ENCODE results near the gene ZMAT3.
A peak's percentile ranks its signal among the peaks of the same experiment; 100 is the strongest.
"Not testable (repeated sequence)": the region's sequence is repeated elsewhere in the genome, so short reads cannot be mapped to it uniquely, and the experiment has no call there.

The ZMAT3 gene

DNA sequence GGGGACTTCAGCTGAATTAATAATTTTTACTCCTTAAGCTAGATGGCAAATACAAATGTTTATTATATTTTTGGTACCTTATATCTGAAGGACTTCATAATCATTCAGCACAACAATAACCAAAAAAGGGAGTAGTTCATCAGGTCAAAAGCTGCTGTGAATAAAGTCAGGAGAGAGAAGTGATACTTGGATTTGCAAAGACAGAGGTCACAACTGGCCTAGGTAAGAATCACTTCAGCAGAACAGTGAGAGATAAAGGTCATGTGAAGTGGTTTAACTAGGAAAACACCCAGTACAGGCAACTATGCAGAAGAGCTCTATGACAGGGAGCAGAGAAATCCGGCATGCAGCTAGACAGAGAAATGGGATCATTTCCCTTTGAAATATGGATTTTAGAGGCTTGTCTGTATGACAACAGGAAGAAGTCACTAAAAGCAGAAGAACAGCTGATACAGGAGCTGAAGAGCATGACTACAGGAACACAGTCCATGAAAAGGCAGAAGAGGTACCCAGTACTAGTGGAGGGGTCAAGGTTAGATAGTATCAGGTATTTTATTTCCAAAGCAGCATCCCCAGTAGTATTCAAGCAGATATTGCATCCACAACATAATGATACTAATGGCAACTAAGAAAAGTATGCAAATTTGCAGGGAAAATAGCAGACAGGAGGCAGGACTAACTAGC lies 25.7 kb downstream of the ZMAT3 start:
- Mint-ChIP-seq H3K27me3 (no peaks in the 10 kb centered on the region), H3K36me3 (peaks cover 46% of the 10 kb centered on the region), H3K4me3 (peak overlapping the region; percentile 74), H3K4me1 (peaks cover 63% of the 10 kb centered on the region), H3K27ac (peak overlapping the region; percentile 87), H3K9me3 (peaks cover 7% of the 10 kb centered on the region)
- ATAC-seq = peak; percentile 88

DNA sequence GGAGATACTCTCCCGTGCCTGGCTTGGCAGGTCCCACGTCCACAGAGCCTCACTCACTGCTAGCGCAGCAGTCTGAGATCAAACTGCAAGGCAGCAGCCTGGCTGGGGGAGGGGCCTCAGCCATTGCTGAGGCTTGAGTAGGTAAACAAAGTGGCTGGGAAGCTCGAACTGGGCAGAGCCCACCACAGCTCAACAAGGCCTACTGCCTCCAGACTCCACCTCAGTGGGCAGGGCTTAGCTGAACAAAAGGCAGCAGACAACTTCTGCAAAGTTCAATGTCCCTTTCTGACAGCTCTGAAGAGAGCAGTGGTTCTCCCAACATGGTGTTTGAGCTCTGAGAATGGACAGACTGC lies 32.7 kb downstream of the ZMAT3 start:
- not testable (repeated sequence) for H3K9me3 Mint-ChIP-seq, H3K27me3 Mint-ChIP-seq, H3K27ac Mint-ChIP-seq, H3K4me3 Mint-ChIP-seq, ATAC-seq
- Mint-ChIP-seq H3K4me1 (peaks cover 38% of the 10 kb centered on the region), H3K36me3 (peaks cover 45% of the 10 kb centered on the region)

DNA sequence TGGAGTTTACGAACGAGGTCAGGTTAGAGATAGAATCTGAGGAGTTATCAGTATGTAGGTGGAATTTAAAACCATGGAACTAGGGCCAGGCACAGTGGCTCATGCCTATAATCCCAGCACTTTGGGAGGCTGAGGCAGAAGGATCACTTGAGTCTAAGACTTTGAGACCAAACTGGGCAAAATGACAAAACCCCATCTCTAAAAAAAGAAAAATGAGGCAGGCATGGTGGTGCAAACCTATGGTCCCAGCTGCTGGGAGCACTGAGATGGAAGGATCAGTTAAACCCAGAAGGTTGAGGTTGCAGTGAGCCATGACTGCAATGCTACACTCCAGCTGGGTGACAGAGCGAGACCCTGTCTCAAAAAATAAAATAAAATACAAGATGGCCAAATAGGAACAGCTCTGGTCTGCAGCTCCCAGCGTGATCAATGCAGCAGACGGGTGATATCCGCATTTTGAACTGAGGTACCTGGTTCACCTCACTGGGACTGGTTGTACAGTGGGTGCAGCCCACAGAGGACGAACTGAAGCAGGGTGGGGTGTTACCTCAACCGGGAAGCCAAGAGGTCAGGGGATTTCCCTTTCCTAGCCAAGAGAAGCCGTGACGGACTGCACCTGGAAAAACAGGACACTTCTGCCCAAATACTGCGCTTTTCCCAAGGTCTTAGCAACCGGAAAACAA lies 33.3 kb downstream of the ZMAT3 start:
- ATAC-seq = no peak
- Mint-ChIP-seq H3K36me3 (peaks cover 40% of the 10 kb centered on the region), H3K9me3 (no peaks in the 10 kb centered on the region), H3K4me3 (no peak overlapping the region), H3K27me3 (no peaks in the 10 kb centered on the region), H3K27ac (no peak overlapping the region), H3K4me1 (peaks cover 38% of the 10 kb centered on the region)

DNA sequence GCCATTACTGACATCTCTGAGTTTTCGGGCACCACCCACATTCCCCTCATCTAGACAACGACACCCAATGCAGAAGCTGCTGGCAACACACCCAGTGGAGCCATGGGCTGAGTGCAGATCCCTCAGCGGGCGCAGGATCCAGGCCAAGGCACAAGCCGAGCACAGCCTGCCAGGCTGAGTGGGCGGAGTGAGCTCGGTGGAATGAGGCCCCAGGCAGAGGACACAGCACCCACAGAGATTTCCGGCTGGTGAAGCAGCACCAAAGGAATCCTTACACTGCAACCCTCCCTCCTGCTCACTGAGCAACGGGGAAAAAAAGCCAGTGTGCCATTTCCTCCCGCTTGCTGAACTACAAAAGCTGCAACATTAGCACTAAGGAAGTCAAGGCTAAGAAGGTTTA lies 34.3 kb downstream of the ZMAT3 start:
- no peaks in the 10 kb centered on the region for H3K9me3 Mint-ChIP-seq
- peaks cover 32% of the 10 kb centered on the region for H3K4me1 Mint-ChIP-seq
- H3K27ac Mint-ChIP-seq = no peak overlapping the region
- H3K4me3 Mint-ChIP-seq = no peak overlapping the region
- no peak for ATAC-seq
- H3K36me3 Mint-ChIP-seq = peaks cover 36% of the 10 kb centered on the region
- H3K27me3 Mint-ChIP-seq = no peaks in the 10 kb centered on the region

DNA sequence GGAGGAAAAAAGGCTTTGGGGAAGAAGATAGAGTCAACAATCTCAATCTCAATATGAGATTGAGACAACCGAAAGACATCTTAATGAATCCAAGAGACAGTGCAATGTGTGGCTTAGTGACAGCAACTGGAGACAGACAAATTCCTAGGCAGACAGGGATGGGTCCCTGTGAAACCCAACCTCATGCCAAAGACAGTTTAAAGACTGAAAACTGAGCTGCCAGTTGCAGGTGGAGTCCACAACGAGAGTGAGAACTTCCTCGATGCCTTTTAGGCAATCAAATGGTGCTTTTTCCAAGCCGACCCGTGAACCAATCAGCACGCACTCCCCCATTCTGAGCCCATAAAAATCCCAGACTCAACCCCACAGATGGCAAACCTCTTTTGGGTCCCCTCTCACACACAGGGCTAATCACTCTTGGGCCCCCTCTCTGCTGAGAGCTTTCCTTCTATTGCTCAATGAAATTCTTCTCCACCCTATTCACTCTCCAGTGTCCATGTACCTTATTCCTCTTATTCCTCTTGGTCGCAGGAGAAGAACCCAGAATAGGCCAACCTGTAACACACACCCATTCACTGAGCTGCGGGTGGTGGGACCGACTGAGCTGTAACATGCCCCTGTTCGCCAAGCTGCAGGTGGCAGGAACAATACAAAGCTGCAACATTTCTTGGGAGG lies 34.8 kb downstream of the ZMAT3 start:
- ATAC-seq = no peak
- Mint-ChIP-seq H3K4me1 (peaks cover 29% of the 10 kb centered on the region), H3K27ac (no peak overlapping the region), H3K36me3 (peaks cover 32% of the 10 kb centered on the region), H3K4me3 (no peak overlapping the region), H3K27me3 (no peaks in the 10 kb centered on the region), H3K9me3 (no peaks in the 10 kb centered on the region)

DNA sequence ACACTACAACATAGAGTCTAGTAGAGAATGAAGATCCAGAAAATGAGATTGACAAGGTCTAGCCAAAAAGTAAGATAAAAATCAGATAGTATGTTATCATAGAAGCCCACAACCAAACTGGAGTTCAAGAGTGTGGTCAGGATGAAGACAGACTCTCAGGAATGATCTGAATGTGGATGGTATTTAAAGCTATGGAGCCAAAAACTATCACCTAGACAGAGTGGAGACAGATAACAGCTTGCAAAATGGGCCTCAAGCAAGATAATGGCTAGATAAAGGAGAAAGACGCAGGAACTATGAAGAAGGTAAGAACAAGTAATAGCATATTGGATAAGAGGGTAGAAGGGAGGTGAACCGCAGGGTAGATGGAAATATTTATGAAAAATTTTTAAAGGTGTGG lies 35.4 kb downstream of the ZMAT3 start:
- no peak overlapping the region for H3K4me3 Mint-ChIP-seq
- no peaks in the 10 kb centered on the region for H3K27me3 Mint-ChIP-seq
- peaks cover 27% of the 10 kb centered on the region for H3K36me3 Mint-ChIP-seq
- ATAC-seq = no peak
- no peak overlapping the region for H3K27ac Mint-ChIP-seq
- no peaks in the 10 kb centered on the region for H3K9me3 Mint-ChIP-seq
- peaks cover 23% of the 10 kb centered on the region for H3K4me1 Mint-ChIP-seq

DNA sequence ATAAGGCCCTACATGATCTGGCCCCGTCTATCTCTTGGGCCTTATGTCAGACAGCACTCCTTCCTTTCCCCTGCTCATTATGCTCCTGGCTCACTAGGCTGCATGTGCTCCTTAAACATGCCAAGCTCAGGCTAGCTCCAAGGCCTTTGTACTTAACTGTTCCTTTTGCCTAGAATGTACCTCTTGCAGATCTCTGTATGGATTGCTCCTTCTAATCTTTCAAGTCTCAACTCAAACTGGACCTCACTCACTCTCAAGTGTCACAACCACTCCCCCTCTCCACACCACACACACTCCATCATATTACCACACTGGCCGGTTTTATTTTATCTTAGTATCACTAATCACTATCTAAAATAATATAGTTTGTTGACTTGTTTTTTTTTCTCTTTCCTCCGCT lies 36.4 kb downstream of the ZMAT3 start:
- Mint-ChIP-seq H3K36me3 (peaks cover 17% of the 10 kb centered on the region), H3K4me1 (peaks cover 14% of the 10 kb centered on the region), H3K27me3 (no peaks in the 10 kb centered on the region), H3K4me3 (no peak overlapping the region), H3K27ac (no peak overlapping the region), H3K9me3 (no peaks in the 10 kb centered on the region)
- no peak for ATAC-seq

DNA sequence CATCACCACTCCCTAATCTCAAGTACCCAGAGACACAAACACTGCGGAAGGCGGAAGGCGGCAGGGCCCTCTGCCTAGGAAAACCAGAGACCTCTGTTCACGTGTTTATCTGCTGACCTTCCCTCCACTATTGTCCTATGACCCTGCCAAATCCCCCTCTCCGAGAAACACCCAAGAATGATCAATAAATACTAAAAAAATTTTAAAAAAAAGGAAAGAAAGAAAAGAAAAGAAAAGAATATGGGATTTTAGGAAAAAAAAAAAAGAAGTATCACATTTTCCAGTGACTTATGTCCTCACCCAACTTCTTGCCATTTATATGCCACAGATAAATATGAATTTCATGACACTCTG lies 38.3 kb downstream of the ZMAT3 start:
- not testable (repeated sequence) for H3K4me3 Mint-ChIP-seq, H3K36me3 Mint-ChIP-seq, ATAC-seq

DNA sequence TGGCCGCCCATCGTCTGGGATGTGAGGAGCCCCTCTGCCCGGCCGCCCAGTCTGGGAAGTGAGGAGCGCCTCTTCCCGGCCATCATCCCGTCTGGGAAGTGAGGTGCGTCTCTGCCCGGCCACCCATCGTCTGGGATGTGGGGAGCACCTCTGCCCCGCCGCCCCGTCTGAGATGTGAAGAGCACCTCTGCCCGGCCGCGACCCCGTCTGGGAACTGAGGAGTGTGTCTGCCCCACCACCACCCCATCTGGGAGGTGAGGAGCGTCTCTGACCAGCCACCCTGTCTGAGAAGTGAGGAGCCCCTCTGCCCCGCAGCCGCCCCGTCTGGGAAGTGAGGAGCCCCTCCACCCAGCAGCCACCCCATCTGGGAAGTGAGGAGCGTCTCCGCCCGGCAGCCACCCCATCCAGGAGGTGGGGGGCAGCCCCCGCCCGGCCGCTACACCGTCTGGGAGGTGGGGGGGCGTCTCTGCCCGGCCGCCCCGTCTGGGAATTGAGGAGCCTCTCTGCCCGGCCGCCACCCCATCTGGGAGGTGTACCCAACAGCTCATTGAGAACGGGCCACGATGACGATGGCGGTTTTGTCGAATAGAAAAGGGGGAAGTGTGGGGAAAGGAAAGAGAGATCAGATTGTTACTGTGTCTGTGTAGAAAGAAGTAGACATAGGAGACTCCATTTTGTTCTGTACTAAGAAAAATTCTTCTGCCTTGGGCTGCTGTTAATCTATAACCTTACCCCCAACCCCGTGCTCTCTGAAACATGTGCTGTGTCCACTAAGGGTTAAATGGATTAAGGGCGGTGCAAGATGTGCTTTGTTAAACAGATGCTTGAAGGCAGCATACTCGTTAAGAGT lies 38.9 kb downstream of the ZMAT3 start:
- not testable (repeated sequence) for H3K4me1 Mint-ChIP-seq, H3K27me3 Mint-ChIP-seq, H3K9me3 Mint-ChIP-seq, ATAC-seq, H3K36me3 Mint-ChIP-seq, H3K27ac Mint-ChIP-seq, H3K4me3 Mint-ChIP-seq

More for the DNA sequence above, 38.3 kb downstream of the ZMAT3 start:
- not testable (repeated sequence) for H3K9me3 Mint-ChIP-seq, H3K27me3 Mint-ChIP-seq, H3K27ac Mint-ChIP-seq, H3K4me1 Mint-ChIP-seq

DNA sequence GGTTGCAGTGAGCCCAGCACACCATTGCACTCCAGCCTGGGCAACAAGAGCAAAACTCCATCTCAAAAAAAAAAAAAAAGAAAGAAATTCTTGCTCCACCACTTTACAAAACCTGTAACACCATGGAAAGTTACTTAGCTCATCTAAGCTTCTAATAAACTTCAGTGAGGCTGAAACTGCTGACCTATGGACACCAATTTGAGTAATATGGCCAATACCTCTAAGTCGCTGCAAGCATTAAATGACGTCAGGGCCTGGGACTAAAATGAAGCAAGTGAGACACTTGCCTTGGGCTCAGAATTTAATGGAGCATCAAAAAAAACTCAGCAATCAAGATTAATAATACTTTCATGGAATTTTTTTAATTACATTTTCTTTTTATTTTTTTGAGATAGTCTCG lies 42.5 kb downstream of the ZMAT3 start:
- H3K27ac Mint-ChIP-seq = no peak overlapping the region
- no peak overlapping the region for H3K4me3 Mint-ChIP-seq
- H3K4me1 Mint-ChIP-seq = no peaks in the 10 kb centered on the region

DNA sequence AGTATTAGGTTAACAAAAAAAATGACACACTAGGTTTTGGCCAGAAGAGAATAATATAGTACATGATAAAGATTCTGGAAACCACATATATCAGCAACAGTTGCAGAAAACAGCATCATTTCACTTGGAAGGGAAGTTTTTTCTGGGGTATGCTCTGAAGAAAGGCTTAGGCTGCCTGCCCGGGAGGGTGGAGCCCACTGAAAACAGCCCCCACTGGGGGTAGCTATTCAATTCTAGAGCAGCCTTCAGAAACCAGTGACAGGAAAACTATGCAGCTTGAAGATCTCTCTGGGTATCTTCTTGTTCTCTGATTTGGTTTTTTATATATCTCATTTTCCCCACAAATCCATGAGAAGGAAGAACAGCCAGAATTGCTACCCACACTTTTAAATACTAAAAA lies 43.2 kb downstream of the ZMAT3 start:
- Mint-ChIP-seq H3K27me3 (no peaks in the 10 kb centered on the region), H3K36me3 (peaks cover 24% of the 10 kb centered on the region), H3K27ac (no peak overlapping the region), H3K9me3 (no peaks in the 10 kb centered on the region), H3K4me1 (no peaks in the 10 kb centered on the region), H3K4me3 (no peak overlapping the region)
- no peak for ATAC-seq

More for the DNA sequence above, 42.5 kb downstream of the ZMAT3 start:
- ATAC-seq = no peak
- Mint-ChIP-seq H3K36me3 (peaks cover 19% of the 10 kb centered on the region), H3K27me3 (no peaks in the 10 kb centered on the region), H3K9me3 (no peaks in the 10 kb centered on the region)

DNA sequence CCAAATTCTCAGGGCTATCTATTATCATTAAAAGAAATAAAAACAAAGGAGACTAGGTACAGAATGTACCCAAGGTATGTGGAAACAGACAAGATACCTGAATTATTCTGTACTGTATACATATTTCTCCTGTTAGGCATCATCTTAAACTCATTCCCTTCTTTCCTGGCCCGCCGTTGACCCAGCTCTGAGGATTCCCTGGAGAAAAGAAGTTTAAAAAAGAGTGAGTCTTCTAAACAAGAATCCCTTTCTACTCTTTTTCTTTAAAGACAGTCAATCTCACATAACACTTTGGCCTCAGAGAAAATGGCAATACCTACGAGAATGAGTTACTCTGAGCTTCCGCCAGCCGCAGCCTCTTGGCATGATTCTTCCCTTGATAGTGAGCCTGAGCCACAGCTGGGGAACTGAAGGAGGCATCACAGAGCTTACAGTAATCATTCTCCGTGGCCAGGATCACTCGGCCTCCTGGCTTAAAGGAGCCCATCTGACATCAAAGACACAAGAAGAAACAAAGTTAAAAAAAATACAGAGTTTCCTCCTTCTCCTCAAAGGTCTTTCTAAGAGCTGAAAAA lies 44.2 kb downstream of the ZMAT3 start:
- Mint-ChIP-seq H3K27me3 (no peaks in the 10 kb centered on the region), H3K9me3 (no peaks in the 10 kb centered on the region), H3K36me3 (peaks cover 22% of the 10 kb centered on the region), H3K27ac (no peak overlapping the region), H3K4me1 (no peaks in the 10 kb centered on the region), H3K4me3 (no peak overlapping the region)
- no peak for ATAC-seq

DNA sequence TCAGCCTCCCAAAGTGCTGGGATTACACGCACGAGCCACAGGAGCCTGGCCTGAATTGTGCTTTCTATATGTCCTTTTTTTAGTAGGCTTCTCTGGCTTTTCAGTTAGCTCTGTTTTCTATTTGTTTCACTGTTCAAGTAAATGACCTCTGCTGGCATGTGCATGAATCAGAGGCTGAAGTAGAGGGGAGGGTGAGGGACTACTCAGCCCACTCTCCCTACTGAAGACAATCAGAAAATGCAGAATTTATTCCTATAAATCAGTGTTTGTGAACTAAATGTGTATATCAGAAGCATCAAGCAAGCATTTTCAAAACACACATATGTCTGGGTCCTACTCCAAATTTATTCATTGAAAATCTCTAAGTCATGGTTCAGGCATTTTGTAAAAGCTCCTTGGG lies 45.0 kb downstream of the ZMAT3 start:
- Mint-ChIP-seq H3K27ac (no peak overlapping the region), H3K4me1 (no peaks in the 10 kb centered on the region)

DNA sequence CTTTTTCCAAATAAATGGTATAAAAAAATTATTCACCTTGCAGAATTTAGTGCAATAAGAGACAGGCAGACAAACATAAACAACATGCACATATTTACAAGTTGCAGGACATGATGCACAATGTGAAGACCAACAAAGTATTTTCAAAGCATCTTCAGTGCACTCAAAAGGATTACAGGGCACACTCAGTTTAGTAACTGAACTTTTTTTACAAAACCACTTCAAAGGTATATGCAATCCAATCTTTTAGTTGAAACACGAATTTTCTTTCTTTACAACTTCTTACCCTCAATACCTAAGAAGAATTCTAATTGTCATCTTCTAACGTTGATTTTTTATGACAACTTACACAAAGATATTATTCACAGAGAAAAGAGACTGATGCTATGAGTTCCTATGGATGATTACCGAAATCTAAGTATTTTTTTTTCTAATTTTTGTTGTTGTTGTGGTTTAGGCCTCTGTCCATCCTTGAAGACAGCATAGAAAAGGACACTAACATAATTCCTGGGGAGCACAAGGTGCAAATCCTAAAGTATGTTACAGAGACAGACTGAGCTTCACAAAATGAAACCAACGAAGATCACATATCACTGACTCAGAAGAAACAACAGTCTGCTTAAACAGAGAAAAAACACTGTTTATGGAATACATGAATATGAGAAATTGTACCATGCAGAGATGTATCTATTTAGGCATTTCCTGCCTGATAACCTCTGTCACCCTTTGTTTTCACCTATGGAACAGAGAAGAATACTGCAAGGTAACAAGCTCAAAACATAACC lies 50.3 kb downstream of the ZMAT3 start:
- Mint-ChIP-seq H3K27ac (peak overlapping the region; percentile 80), H3K9me3 (no peaks in the 10 kb centered on the region), H3K4me1 (peaks cover 34% of the 10 kb centered on the region), H3K4me3 (no peak overlapping the region), H3K36me3 (peaks cover 24% of the 10 kb centered on the region), H3K27me3 (no peaks in the 10 kb centered on the region)
- no peak for ATAC-seq

More for the DNA sequence above, 45.0 kb downstream of the ZMAT3 start:
- H3K4me3 Mint-ChIP-seq = no peak overlapping the region
- no peaks in the 10 kb centered on the region for H3K9me3 Mint-ChIP-seq
- ATAC-seq = no peak
- no peaks in the 10 kb centered on the region for H3K27me3 Mint-ChIP-seq
- peaks cover 19% of the 10 kb centered on the region for H3K36me3 Mint-ChIP-seq

Data from stimulated activated memory B cell treated with anti-CD40 and anti-IgM and Interleukin-4, amounts not matched to agents 10 μg/mL and 1 μg/mL and 100 μg/mL, for 72 hours (primary cell).